ENCODE results near the gene EIF3I. TPM values are rescaled to one million over a fixed set of nuclear protein-coding genes. Genes with fewer than 3 reads are reported as not detected.
A peak's percentile ranks its signal among the peaks of the same experiment; 100 is the strongest.

EIF3I gene
- total RNA-seq, 2 experiments from 2014 or later = 182 to 207 TPM

DNA sequence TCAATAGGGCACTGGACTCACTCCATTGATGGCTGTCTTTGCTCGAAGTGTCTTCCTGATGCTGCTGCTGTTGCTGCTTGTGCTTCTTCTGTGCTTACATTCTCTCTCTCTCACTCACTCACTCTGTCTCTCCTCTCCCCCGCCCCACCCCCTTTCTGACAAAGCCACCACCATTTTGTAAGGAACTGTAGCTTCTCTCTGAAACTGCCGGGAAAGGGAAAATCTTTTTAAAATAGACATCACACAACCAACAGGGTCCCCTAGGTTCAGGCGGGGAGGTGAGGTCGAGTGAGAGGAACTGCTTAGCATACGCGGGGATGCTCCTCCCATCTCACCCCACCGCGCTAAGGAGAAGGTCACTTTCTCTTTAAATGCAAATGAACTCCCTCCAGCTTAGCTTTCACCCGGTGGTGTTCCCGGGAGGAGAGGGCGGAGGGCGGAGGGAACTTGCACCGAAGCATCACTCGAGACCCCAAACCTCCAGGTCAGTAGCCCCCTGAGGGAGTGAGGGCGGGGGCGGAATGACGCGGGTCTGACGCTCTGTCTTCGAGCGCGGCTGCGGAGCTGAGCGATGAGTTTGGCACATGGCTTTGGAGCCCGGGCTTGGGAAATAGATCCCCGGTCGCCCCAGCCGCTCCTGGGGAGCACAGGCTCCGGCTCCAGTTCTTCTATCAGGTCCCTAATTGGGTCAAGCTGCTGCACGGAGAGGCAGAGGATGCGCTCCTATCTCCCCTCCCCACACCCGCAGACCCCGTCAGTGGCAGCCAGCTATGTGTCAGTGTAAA, 21.8 kb upstream of the EIF3I start, which contains the start of gene CCDC28B:
TSS of gene CCDC28B (plus strand) at position 370 of the 785 bp plus-strand sequence. CDS start 1,341 bp downstream, outside the sequence.
- Histone ChIP-seq H3K4me2 (ENCODE audit: low read length) (peak within 1 kb of the TSS; percentile 80), H3K9me2 (ENCODE audit: insufficient read depth, low read length) (no peaks in the 10 kb centered on the region), H3K9me3 (ENCODE audit: low read length) (no peaks in the 10 kb centered on the region), H3K79me2 (ENCODE audit: insufficient read depth, low read depth, low read length) (no peaks in the 10 kb centered on the region), H3K36me3 (ENCODE audit: insufficient read depth, low read length) (peaks cover 39% of the 10 kb centered on the region), H2AFZ (ENCODE audit: low read length) (peak within 1 kb of the TSS; percentile 90; the same call in 1 of the 2 replicates), H3K4me3 (ENCODE audit: low read depth, low read length, poor library complexity, severe bottlenecking) (peak within 1 kb of the TSS; percentile 73), H3K4me1 (ENCODE audit: insufficient read depth, low read length, poor library complexity, severe bottlenecking) (peaks cover 44% of the 10 kb centered on the region), H4K20me1 (ENCODE audit: insufficient read depth, low read length) (no peaks in the 10 kb centered on the region), H3K27ac (ENCODE audit: low read depth, low read length, poor library complexity, severe bottlenecking) (peak within 1 kb of the TSS; percentile 56)
- DNase-seq (ENCODE audit: low spot score) = peak; percentile 61
- POLR2A ChIA-PET = interaction anchor here (0.6 to 1.4 kb wide), 7 partner anchors 8 to 618 kb away, joined by 3 to 7 read pairs (median 3); partner anchors contain the start of genes KPNA6, RBBP4 and TMEM39B
- CTCF ChIA-PET (ENCODE audit: unreplicated experiment) = interaction anchor here (0.6 to 0.7 kb wide), 2 partner anchors 33 to 48 kb away, joined by 3 to 5 read pairs; no protein-coding TSS in a partner anchor
- BruUV-seq (replicated peaks) = no TSS peak
- intact Hi-C loops (cut with micrococcal nuclease; ENCODE audit: unreplicated experiment) = loop anchor here (1.0 kb wide), 1 partner anchor 214 kb away; no protein-coding TSS in a partner anchor
- TF ChIP-seq, protein P1, sequence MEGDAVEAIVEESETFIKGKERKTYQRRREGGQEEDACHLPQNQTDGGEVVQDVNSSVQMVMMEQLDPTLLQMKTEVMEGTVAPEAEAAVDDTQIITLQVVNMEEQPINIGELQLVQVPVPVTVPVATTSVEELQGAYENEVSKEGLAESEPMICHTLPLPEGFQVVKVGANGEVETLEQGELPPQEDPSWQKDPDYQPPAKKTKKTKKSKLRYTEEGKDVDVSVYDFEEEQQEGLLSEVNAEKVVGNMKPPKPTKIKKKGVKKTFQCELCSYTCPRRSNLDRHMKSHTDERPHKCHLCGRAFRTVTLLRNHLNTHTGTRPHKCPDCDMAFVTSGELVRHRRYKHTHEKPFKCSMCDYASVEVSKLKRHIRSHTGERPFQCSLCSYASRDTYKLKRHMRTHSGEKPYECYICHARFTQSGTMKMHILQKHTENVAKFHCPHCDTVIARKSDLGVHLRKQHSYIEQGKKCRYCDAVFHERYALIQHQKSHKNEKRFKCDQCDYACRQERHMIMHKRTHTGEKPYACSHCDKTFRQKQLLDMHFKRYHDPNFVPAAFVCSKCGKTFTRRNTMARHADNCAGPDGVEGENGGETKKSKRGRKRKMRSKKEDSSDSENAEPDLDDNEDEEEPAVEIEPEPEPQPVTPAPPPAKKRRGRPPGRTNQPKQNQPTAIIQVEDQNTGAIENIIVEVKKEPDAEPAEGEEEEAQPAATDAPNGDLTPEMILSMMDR (conservative IDR thresholded peaks at IDR 0.05; ENCODE audit: low read length) = no peak
- TF ChIP-seq EZH2phosphoT487 (IDR thresholded peaks at IDR 0.05; ENCODE audit: borderline replicate concordance, low read depth, low read length) = no peak

DNA sequence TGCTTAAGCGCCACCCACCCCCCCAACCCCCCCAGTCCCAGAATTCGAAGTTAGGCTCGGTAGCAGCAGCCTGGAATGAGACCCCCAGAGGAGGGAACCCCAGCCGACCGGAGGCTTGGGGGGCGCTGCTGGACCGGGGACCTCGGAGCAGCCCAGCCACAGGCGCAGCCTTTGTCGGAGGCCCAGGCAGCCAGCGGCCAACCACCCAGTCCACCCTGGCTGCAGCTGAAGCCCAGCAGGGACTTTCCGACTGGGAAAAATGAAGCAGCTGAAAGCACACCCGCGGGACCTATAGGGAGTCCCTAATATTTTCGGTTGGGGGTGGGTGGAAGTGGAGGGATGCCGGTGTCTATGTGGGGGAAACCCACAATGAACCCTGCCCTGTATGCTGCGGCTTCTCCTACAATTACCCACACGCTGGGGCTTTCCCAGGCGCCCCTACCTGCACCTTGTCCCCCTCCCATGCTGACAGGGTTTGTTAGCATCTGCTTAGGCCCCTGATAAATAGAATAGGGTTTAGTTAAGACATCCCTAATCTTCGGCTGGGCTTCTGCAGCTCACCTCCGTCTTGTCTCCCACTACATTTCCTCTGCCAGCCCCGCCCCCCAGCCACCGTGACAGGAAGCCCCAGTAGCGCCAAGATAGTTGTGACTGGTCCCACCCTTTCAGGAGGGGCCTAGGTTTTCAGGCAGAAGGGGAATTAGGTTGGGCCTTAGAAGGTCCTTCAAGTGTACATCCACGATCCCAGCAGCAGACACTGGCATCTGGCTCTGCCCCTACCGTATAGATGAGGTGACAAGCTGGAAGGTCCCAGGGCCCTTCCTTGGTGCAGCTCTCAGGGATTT, 21.0 kb upstream of the EIF3I start:
- peak overlapping the region; percentile 80 for H3K4me2 ChIP-seq (ENCODE audit: low read length)
- peaks cover 31% of the 10 kb centered on the region for H3K36me3 ChIP-seq (ENCODE audit: insufficient read depth, low read length)
- H3K4me3 ChIP-seq (ENCODE audit: low read depth, low read length, poor library complexity, severe bottlenecking) = peak overlapping the region; percentile 73
- peak overlapping the region; percentile 90; the same call in 1 of the 2 replicates for H2AFZ ChIP-seq (ENCODE audit: low read length)
- POLR2A ChIA-PET = interaction anchor here (0.6 to 1.8 kb wide), 9 partner anchors 9 to 617 kb away, joined by 3 to 7 read pairs (median 3); partner anchors contain the start of genes KPNA6, RBBP4 and TMEM39B
- CTCF ChIA-PET (ENCODE audit: unreplicated experiment) = interaction anchor here (0.6 kb wide), 1 partner anchor 136 kb away, joined by 3 read pairs; no protein-coding TSS in a partner anchor
- TF ChIP-seq EZH2phosphoT487 (IDR thresholded peaks at IDR 0.05; ENCODE audit: borderline replicate concordance, low read depth, low read length) = no peak
- TF ChIP-seq, protein P1 (conservative IDR thresholded peaks at IDR 0.05; ENCODE audit: low read length) = peak; percentile 49
- BruUV-seq (replicated peaks) = no TSS peak
- H4K20me1 ChIP-seq (ENCODE audit: insufficient read depth, low read length) = no peaks in the 10 kb centered on the region
- H3K79me2 ChIP-seq (ENCODE audit: insufficient read depth, low read depth, low read length) = no peaks in the 10 kb centered on the region
- H3K9me2 ChIP-seq (ENCODE audit: insufficient read depth, low read length) = no peaks in the 10 kb centered on the region
- peak; percentile 80 for DNase-seq (ENCODE audit: low spot score)
- no peaks in the 10 kb centered on the region for H3K9me3 ChIP-seq (ENCODE audit: low read length)
- H3K4me1 ChIP-seq (ENCODE audit: insufficient read depth, low read length, poor library complexity, severe bottlenecking) = peaks cover 46% of the 10 kb centered on the region
- peak overlapping the region; percentile 56 for H3K27ac ChIP-seq (ENCODE audit: low read depth, low read length, poor library complexity, severe bottlenecking)
- intact Hi-C loops (cut with micrococcal nuclease; ENCODE audit: unreplicated experiment) = loop anchor here (1.0 kb wide), 1 partner anchor 213 kb away; no protein-coding TSS in a partner anchor
